DMS 273 (cell line): ENCODE results near the gene KCNJ6.
"Not testable (repeated sequence)": the region's sequence is repeated elsewhere in the genome, so short reads cannot be mapped to it uniquely, and the experiment has no call there.

Experiments used
- DNase-seq: peaks from one replicate; lab custom pipeline; 2025; ENCODE audit not compliant: unreplicated experiment; lab: John Stamatoyannopoulos, UW

Gene KCNJ6

GRCh38 chr21:37783016-37783415, 133.2 kb downstream of the KCNJ6 start:
- DNase-seq: no peak

DNA sequence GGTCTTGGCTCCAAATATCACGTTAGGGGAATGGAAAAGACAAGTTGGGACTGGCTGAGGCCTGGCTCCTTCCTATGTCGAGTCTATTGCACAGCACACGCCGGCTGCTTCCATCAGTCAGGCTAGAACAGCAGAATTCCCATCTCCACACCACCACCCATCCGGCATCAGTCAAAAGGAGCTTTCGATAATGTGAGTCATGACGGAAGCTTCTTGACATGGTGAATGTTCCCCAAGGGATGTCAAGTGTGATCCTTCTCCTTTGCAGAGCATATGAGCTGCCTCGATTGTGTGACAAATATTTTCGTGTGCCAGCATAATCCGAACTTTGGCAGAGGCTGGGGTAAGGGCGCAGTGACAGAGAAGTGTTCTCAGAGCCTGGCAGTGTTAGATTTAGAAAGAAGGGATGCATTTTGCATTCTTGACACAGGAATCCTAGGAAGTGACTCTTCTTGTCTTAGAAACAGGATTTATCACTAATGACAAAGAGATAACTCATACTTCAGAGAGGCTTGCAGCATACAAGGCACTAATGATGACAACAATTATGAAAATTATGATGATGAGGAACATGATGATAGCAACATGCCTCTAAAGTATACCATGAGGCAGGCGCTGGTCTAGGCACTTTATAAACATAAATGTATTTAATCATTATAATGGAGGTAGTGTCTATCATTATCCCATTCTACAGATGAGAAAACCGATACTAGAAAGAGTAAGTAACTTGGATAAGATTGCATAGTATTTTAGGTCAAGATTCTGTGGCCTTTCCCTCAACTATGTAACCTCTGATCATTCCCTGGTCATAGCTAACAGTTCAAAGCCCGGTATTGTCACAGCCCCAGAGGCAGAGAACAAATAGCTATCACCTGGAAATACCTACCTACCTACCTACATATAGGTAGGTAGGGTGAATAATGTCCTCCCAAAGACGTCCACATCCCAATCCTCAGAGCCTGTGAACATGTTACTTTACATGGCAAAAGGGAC, 135.0 kb downstream of the KCNJ6 start:
- no peak for DNase-seq

- DNase-seq: peak; percentile 31
Observed at GRCh38 chr21:37771181-37771580, 145.1 kb downstream of the KCNJ6 start.

DNA sequence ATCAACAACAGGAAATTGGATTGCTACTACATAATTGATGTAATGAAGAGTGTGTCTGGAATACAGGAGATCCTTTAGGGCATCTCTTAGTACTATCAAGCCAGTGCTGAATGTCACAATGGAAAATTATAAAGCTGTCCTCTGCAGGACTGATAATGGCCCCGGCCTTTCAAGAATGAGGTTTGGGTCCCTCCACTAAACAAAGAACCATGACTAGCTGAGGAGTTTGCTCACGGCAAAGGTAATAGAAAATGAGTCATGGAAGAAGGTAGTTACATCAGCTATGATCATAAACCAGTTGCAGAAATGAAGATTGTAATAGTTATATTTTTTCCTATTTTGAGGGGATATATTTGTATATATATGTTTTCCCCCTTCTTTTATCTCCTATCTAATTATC, 145.8 kb downstream of the KCNJ6 start:
- DNase-seq: no peak

DNA sequence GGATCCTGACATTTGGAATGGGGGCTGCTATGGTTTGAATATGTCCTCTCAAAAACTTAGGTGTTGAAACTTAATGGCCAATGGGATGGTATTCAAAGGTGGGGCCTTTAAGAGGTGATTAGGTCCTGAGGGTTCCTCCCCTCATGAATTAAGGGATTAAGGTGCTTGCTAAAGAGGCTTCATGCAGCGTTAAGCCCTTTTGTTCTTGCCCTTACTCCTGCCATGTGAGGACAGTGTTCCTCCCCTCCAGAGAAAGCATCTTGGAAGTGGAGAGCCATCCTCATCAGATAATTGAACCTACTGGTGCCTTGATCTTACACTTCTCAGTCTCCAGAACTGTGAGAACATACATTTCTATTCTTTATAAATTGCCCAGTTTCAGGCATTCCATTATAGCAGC, 146.6 kb downstream of the KCNJ6 start:
- no peak for DNase-seq

GRCh38 chr21:37767984-37768383, 148.3 kb downstream of the KCNJ6 start:
- DNase-seq: peak; percentile 73

GRCh38 chr21:37766129-37766528, 150.1 kb downstream of the KCNJ6 start:
- peak; percentile 40 for DNase-seq

DNA sequence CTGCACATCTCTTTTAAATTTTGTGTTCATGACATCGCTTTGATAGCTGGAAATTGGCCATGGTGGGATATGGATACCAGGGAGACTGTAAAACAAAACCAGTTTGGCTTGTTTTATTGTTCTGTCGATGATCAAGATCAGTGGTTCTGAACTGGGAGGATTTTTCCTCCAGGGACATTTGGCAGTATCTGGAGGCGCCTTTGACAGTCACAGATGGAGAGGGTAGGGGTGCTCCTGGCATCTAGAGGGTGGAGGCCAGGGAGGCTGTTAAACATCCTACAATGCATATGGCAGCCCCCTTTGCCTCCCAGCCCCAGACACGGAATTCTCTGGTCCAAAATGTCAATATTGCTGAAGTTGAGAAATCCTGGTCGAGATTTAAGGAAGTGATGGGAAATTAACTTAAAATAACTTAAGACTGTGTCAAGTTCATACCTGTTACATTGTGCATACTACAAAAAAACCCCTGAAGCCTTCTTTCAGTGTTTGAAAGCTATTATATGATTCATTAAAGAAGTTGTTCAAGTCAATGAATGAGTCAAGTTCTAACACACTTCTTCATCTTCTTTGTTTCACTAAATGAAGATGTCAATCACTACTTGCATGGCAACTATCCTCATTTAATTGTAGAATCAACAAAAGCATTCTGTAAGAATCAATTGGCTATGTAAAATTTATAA, 150.9 kb downstream of the KCNJ6 start:
- peak; percentile 3 for DNase-seq

GRCh38 chr21:37764691-37765090, 151.6 kb downstream of the KCNJ6 start:
- DNase-seq: no peak

GRCh38 chr21:37763298-37763697, 153.0 kb downstream of the KCNJ6 start:
- DNase-seq: peak; percentile 13

DNA sequence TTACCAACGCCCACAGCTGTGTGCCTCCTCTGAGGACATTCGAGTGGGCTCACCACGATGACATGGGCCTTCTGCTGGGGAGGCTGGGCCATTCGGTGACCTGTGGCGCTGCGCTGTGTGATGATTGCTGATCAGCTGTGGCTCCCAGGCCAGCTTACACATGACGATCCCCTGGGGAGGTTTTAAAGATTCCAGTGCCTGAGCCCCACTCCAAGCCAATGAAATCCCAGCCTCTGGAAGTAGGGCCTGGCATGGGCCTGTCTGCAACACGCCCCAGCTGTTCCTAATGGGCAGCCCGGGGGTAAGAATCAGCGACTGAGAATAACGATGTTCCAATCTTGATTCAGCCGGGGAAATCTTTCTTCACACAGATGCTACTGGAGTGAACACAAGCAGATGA, 153.7 kb downstream of the KCNJ6 start:
- DNase-seq: peak; percentile 72

GRCh38 chr21:37761406-37761805, 154.9 kb downstream of the KCNJ6 start:
- not testable (repeated sequence) for DNase-seq

- peak; percentile 14 for DNase-seq
Observed at GRCh38 chr21:37759777-37760176, 156.5 kb downstream of the KCNJ6 start.

DNA sequence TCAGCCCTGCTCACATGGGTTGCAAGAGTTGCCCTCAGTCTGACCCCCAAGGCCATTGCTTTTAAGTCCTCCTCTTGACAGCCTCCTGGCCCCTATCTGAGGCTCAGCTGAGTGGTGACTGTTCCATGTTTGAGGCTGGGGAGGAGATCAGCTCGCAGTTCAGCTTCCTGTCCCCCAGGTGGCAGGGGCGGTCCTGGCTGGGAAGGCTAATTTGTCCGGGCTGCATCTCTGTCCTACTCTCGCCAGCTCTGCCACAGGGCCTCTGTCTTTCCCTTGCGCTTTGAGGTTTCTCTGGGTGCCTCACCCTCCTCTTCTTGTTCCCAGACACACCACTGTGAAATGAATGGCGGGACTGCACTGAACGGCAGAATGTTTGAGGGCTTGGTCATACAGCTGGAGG, 157.3 kb downstream of the KCNJ6 start:
- DNase-seq: peak; percentile 81

- no peak for DNase-seq
Observed at GRCh38 chr21:37757606-37758376, 158.5 kb downstream of the KCNJ6 start.

DNA sequence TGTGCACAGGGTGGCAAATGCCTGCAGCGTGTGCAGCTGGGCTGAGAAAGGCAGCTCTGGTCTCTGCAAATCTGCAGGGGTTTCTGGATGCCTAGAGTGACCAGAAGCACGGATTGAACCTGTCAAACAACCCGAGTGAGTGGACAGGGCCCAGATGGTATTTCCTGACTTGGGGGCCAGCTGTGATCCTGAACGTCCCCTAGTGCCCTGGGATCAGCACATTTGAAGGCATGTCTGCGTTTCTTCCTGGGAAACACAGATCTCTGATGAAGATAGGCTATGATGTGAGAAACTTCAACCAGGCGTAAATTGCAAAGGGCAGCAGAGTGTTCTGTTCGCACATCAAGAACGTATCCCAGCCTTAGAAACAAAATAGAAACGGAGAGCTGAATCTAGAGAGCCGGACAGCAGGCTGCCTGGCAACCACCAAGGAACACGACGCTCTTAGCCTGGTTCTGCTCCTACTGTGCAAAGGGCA, 163.1 kb downstream of the KCNJ6 start:
- DNase-seq: no peak

DNA sequence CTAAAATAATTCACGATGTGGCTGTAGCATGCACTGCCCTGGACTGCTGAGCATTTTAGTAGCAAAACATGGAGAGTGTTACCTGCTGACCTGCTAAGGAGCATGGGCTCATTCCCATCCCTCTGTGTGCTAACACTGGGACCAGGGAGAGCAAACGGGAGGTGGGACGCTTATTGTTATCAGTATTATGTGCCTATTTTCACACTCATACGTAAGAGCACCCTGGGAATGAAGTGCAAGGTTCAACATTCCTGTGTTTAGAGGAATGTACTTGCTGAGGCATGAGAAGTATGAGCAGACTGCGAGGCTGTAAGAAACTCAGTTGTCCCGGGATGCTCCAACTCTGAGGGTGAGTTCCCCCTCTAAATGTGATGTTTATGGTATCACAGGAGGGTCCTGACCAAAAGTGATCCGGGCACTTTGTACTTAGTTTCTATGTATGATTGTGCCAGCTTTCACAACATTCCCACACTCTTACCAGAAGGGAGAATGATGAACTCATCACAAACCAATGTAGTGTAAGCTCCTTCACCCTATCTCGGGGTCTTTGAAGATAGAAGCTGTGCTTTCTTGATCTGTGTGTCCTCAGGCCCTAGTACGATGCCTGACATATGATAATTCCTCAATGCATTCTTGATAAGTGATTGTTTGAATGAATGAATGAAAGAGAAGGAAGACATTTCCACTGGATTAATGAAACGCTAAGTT, 164.8 kb downstream of the KCNJ6 start:
- no peak for DNase-seq

DNA sequence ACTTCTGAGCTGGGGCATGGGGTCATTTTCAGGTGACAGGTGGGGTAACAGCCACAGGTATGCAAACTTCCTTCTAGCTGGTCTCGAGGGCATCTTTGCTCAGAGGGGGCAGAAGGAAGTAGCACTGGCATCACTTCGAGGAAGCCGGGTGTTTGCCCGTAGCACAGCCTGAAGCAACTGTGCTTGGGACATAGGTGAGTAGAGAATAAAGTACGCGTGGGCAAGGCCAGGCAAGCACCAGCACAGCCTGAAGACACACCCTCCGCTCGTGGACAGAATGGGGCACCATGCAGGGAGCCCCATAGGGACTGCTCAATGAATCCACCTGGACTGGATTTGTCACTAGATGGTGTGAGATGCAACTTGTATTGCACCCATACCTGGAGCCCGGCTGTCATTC, 167.1 kb downstream of the KCNJ6 start:
- no peak for DNase-seq

DNA sequence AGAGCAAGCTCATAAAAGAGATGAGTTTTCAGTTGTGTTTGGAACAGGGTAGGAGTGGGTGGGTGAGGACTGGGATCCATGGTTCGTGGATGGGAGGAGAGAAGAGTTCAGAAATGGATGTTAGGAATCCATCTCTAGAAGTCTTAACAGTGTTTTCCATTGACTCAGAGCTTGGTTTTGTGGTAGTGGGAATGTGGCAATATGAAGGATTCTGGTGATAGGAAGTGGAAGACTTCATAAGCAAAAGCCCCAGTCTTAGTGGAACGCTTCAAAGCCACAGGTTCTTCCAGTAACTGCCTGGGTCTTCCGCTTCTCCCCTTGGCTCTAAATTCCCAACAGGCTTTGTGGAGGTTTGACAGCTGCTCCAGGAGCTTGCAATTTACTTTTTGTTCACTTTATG, 167.9 kb downstream of the KCNJ6 start:
- DNase-seq: no peak

DNA sequence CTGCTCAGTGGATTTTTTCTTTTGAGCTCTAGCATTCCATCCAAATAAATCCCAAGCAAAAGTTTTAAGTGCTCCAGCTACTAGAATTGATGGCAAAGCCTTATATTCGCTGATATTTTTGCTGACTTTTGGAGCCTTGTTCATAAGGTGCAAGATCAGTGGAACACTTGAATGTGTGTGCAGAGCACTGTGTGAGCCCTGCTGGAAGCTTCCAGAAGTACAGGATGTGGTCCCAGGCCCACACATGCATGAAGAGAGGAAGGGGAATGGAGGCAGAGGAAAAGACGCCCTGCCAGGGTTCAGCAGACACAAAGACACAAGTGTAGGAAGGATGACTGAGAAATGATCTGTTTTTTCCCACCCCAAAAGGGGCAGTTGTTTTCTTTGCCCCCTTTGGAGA, 169.4 kb downstream of the KCNJ6 start:
- DNase-seq: no peak

DNA sequence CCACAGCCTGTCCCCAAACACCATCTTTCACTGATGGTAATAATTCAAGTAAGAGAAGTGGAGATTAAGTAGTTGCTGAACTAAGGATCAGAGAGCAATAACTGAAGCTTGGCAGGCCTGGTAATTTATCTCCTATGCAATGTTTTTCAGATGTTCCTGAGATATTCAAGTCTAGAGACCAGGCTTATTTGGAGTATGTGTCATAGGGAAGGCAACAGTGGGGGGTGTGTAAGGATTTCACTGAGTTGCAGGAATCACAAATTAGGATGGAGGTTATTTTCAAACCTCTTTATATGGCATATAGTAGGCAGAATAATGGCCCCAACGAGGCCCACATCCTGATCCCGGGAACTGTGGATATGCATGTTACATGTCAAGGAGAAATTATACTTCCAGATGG, 171.7 kb downstream of the KCNJ6 start:
- no peak for DNase-seq
